ENCODE data around the gene SLC2A2.

Gene SLC2A2

GRCh38 chr3:171001957-171002694, 24.4 kb downstream of the SLC2A2 start:
- Histone ChIP-seq H3K9ac (ENCODE audit: low read depth, low read length) (no peak overlapping the region), H3K27ac (ENCODE audit: low read depth, low read length) (peak overlapping the region; percentile 48), H3K9me3 (ENCODE audit: control insufficient read depth, insufficient read depth, low read length) (no peaks in the 10 kb centered on the region), H3K4me1 (ENCODE audit: control insufficient read depth, insufficient read depth, low read length) (no peaks in the 10 kb centered on the region), H3K4me3 (ENCODE audit: low read depth, low read length) (no peak overlapping the region), H3K36me3 (ENCODE audit: control insufficient read depth, insufficient read depth, low read length) (no peaks in the 10 kb centered on the region), H3K27me3 (ENCODE audit: control insufficient read depth, insufficient read depth, low read length) (no peaks in the 10 kb centered on the region)

GRCh38 chr3:171001250-171001893, 25.1 kb downstream of the SLC2A2 start:
- Histone ChIP-seq H3K9me3 (ENCODE audit: control insufficient read depth, insufficient read depth, low read length) (no peaks in the 10 kb centered on the region), H3K27me3 (ENCODE audit: control insufficient read depth, insufficient read depth, low read length) (no peaks in the 10 kb centered on the region), H3K4me1 (ENCODE audit: control insufficient read depth, insufficient read depth, low read length) (no peaks in the 10 kb centered on the region), H3K4me3 (ENCODE audit: low read depth, low read length) (no peak overlapping the region), H3K36me3 (ENCODE audit: control insufficient read depth, insufficient read depth, low read length) (no peaks in the 10 kb centered on the region), H3K9ac (ENCODE audit: low read depth, low read length) (no peak overlapping the region), H3K27ac (ENCODE audit: low read depth, low read length) (peak overlapping the region; percentile 44)

- Histone ChIP-seq H3K4me1 (ENCODE audit: control insufficient read depth, insufficient read depth, low read length) (no peaks in the 10 kb centered on the region), H3K9me3 (ENCODE audit: control insufficient read depth, insufficient read depth, low read length) (no peaks in the 10 kb centered on the region), H3K27ac (ENCODE audit: low read depth, low read length) (no peak overlapping the region), H3K9ac (ENCODE audit: low read depth, low read length) (no peak overlapping the region), H3K4me3 (ENCODE audit: low read depth, low read length) (no peak overlapping the region), H3K36me3 (ENCODE audit: control insufficient read depth, insufficient read depth, low read length) (no peaks in the 10 kb centered on the region), H3K27me3 (ENCODE audit: control insufficient read depth, insufficient read depth, low read length) (no peaks in the 10 kb centered on the region)
Observed at GRCh38 chr3:171000281-171000680, 26.2 kb downstream of the SLC2A2 start.

- Histone ChIP-seq H3K36me3 (ENCODE audit: control insufficient read depth, insufficient read depth, low read length) (no peaks in the 10 kb centered on the region), H3K4me3 (ENCODE audit: low read depth, low read length) (no peak overlapping the region), H3K9ac (ENCODE audit: low read depth, low read length) (no peak overlapping the region), H3K27me3 (ENCODE audit: control insufficient read depth, insufficient read depth, low read length) (no peaks in the 10 kb centered on the region), H3K4me1 (ENCODE audit: control insufficient read depth, insufficient read depth, low read length) (no peaks in the 10 kb centered on the region), H3K27ac (ENCODE audit: low read depth, low read length) (no peak overlapping the region), H3K9me3 (ENCODE audit: control insufficient read depth, insufficient read depth, low read length) (no peaks in the 10 kb centered on the region)
Observed at GRCh38 chr3:170999737-171000242, 26.7 kb downstream of the SLC2A2 start.

GRCh38 chr3:170997961-170998913, 28.3 kb downstream of the SLC2A2 start:
- no peak overlapping the region for H3K4me3 ChIP-seq (ENCODE audit: low read depth, low read length)
- H3K27ac ChIP-seq (ENCODE audit: low read depth, low read length), result no peak overlapping the region
- no peaks in the 10 kb centered on the region for H3K36me3 ChIP-seq (ENCODE audit: control insufficient read depth, insufficient read depth, low read length)
- H3K9me3 ChIP-seq (ENCODE audit: control insufficient read depth, insufficient read depth, low read length), result no peaks in the 10 kb centered on the region
- H3K27me3 ChIP-seq (ENCODE audit: control insufficient read depth, insufficient read depth, low read length), result no peaks in the 10 kb centered on the region
- H3K9ac ChIP-seq (ENCODE audit: low read depth, low read length), result no peak overlapping the region
- no peaks in the 10 kb centered on the region for H3K4me1 ChIP-seq (ENCODE audit: control insufficient read depth, insufficient read depth, low read length)

- H3K9me3 ChIP-seq (ENCODE audit: control insufficient read depth, insufficient read depth, low read length), result no peaks in the 10 kb centered on the region
- H3K27ac ChIP-seq (ENCODE audit: low read depth, low read length), result no peak overlapping the region
- H3K9ac ChIP-seq (ENCODE audit: low read depth, low read length), result no peak overlapping the region
- H3K4me1 ChIP-seq (ENCODE audit: control insufficient read depth, insufficient read depth, low read length), result no peaks in the 10 kb centered on the region
- no peaks in the 10 kb centered on the region for H3K27me3 ChIP-seq (ENCODE audit: control insufficient read depth, insufficient read depth, low read length)
- H3K36me3 ChIP-seq (ENCODE audit: control insufficient read depth, insufficient read depth, low read length), result no peaks in the 10 kb centered on the region
- H3K4me3 ChIP-seq (ENCODE audit: low read depth, low read length), result no peak overlapping the region
Observed at GRCh38 chr3:170992854-170993253, 33.7 kb downstream of the SLC2A2 start.

- no peak overlapping the region for H3K4me3 ChIP-seq (ENCODE audit: low read depth, low read length)
- no peak overlapping the region for H3K27ac ChIP-seq (ENCODE audit: low read depth, low read length)
- no peak overlapping the region for H3K9ac ChIP-seq (ENCODE audit: low read depth, low read length)
- H3K4me1 ChIP-seq (ENCODE audit: control insufficient read depth, insufficient read depth, low read length), result no peaks in the 10 kb centered on the region
- no peaks in the 10 kb centered on the region for H3K27me3 ChIP-seq (ENCODE audit: control insufficient read depth, insufficient read depth, low read length)
- no peaks in the 10 kb centered on the region for H3K9me3 ChIP-seq (ENCODE audit: control insufficient read depth, insufficient read depth, low read length)
- no peaks in the 10 kb centered on the region for H3K36me3 ChIP-seq (ENCODE audit: control insufficient read depth, insufficient read depth, low read length)
Observed at GRCh38 chr3:170991664-170992063, 34.9 kb downstream of the SLC2A2 start.

GRCh38 chr3:170989100-170989648, 37.3 kb downstream of the SLC2A2 start:
- Histone ChIP-seq H3K36me3 (ENCODE audit: control insufficient read depth, insufficient read depth, low read length) (no peaks in the 10 kb centered on the region), H3K4me3 (ENCODE audit: low read depth, low read length) (no peak overlapping the region), H3K9me3 (ENCODE audit: control insufficient read depth, insufficient read depth, low read length) (no peaks in the 10 kb centered on the region), H3K27me3 (ENCODE audit: control insufficient read depth, insufficient read depth, low read length) (no peaks in the 10 kb centered on the region), H3K27ac (ENCODE audit: low read depth, low read length) (no peak overlapping the region), H3K9ac (ENCODE audit: low read depth, low read length) (no peak overlapping the region), H3K4me1 (ENCODE audit: control insufficient read depth, insufficient read depth, low read length) (no peaks in the 10 kb centered on the region)

GRCh38 chr3:170988378-170988777, 38.1 kb downstream of the SLC2A2 start:
- Histone ChIP-seq H3K4me1 (ENCODE audit: control insufficient read depth, insufficient read depth, low read length) (no peaks in the 10 kb centered on the region), H3K27ac (ENCODE audit: low read depth, low read length) (no peak overlapping the region), H3K36me3 (ENCODE audit: control insufficient read depth, insufficient read depth, low read length) (no peaks in the 10 kb centered on the region), H3K27me3 (ENCODE audit: control insufficient read depth, insufficient read depth, low read length) (no peaks in the 10 kb centered on the region), H3K9me3 (ENCODE audit: control insufficient read depth, insufficient read depth, low read length) (no peaks in the 10 kb centered on the region), H3K4me3 (ENCODE audit: low read depth, low read length) (no peak overlapping the region), H3K9ac (ENCODE audit: low read depth, low read length) (no peak overlapping the region)

- Histone ChIP-seq H3K9me3 (ENCODE audit: control insufficient read depth, insufficient read depth, low read length) (no peaks in the 10 kb centered on the region), H3K27ac (ENCODE audit: low read depth, low read length) (no peak overlapping the region), H3K9ac (ENCODE audit: low read depth, low read length) (no peak overlapping the region), H3K27me3 (ENCODE audit: control insufficient read depth, insufficient read depth, low read length) (no peaks in the 10 kb centered on the region), H3K36me3 (ENCODE audit: control insufficient read depth, insufficient read depth, low read length) (no peaks in the 10 kb centered on the region), H3K4me3 (ENCODE audit: low read depth, low read length) (no peak overlapping the region), H3K4me1 (ENCODE audit: control insufficient read depth, insufficient read depth, low read length) (no peaks in the 10 kb centered on the region)
Observed at GRCh38 chr3:170985304-170985703, 41.2 kb downstream of the SLC2A2 start.

Measured in HUES48 (cell line).